Loucy (cell line): Measurements from ENCODE around the gene MOK.

Experiments used
- H2AFZ ChIP-seq: fragments of 200-600 bp; sonication (generic); 2 replicates; pipeline ENCODE4 v1.6.0; 2016; ENCODE audit warnings: antibody characterized with exemption, mild to moderate bottlenecking, low read length, moderate library complexity
- H3F3A ChIP-seq: fragments of 200-600 bp; 2 replicates; pipeline ENCODE4 v1.6.0; 2016; ENCODE audit warnings: antibody characterized with exemption, low read depth, mild to moderate bottlenecking
- H3K27me3 ChIP-seq: fragments of 200-600 bp; sonication (generic); 2 replicates; pipeline ENCODE4 v1.6.1; 2014; ENCODE audit warnings: low read length, mild to moderate bottlenecking; ENCODE audit not compliant: insufficient read depth, poor library complexity, severe bottlenecking
- H3K36me3 ChIP-seq: fragments of 200-600 bp; sonication (generic); 2 replicates; pipeline ENCODE4 v1.6.1; 2016; ENCODE audit warnings: low read length; ENCODE audit not compliant: insufficient read depth
- H3K4me1 ChIP-seq: fragments of 200-600 bp; sonication (generic); 2 replicates; pipeline ENCODE4 v1.5.1; 2014; ENCODE audit warnings: low read length, mild to moderate bottlenecking; ENCODE audit not compliant: insufficient read depth, poor library complexity, severe bottlenecking
- H3K4me2 ChIP-seq: fragments of 200-600 bp; sonication (generic); 2 replicates; pipeline ENCODE4 v1.6.0; 2014; ENCODE audit warnings: antibody characterized with exemption, low read length, low read depth, mild to moderate bottlenecking; ENCODE audit not compliant: poor library complexity, severe bottlenecking
- H3K4me3 ChIP-seq: fragments of 200-600 bp; sonication (generic); 2 replicates; pipeline ENCODE4 v1.5.1; 2014; ENCODE audit warnings: low read length, mild to moderate bottlenecking, mixed read lengths; ENCODE audit not compliant: poor library complexity, severe bottlenecking
- H3K79me2 ChIP-seq: fragments of 200-600 bp; sonication (generic); 2 replicates; pipeline ENCODE4 v1.6.1; 2014; ENCODE audit warnings: low read length; ENCODE audit not compliant: insufficient read depth
- H3K9ac ChIP-seq: fragments of 200-600 bp; sonication (generic); 2 replicates; pipeline ENCODE4 v1.6.0; 2014; ENCODE audit warnings: mild to moderate bottlenecking, low read depth, low read length, moderate library complexity; ENCODE audit not compliant: poor library complexity, severe bottlenecking
- H3K9me2 ChIP-seq: fragments of 200-600 bp; sonication (generic); replicated peaks from 2 replicates; pipeline ENCODE4 v1.6.1; 2016; ENCODE audit warnings: low read depth, low read length, mixed read lengths
- H3K9me3 ChIP-seq: fragments of 200-600 bp; sonication (generic); 2 replicates; pipeline ENCODE4 v1.6.1; 2014; ENCODE audit warnings: mild to moderate bottlenecking, antibody characterized with exemption, low read length, low read depth; ENCODE audit not compliant: insufficient read depth
- H4K20me1 ChIP-seq: fragments of 200-600 bp; sonication (generic); 2 replicates; pipeline ENCODE4 v1.6.0; 2014; ENCODE audit warnings: antibody characterized with exemption, low read length, mild to moderate bottlenecking; ENCODE audit not compliant: insufficient read depth, poor library complexity, severe bottlenecking
- EZH2phosphoT487 ChIP-seq: fragments of 200-600 bp; IDR thresholded peaks from 2 replicates; pipeline ENCODE4 v1.6.1; 2018; ENCODE audit warnings: antibody characterized with exemption, mild to moderate bottlenecking, moderate library complexity, borderline replicate concordance
- TF ChIP-seq, protein P1 (sequence below): fragments of 200-600 bp; sonication (generic); conservative IDR thresholded peaks from 2 replicates; pipeline ENCODE4 v1.5.1; 2014; ENCODE audit warnings: mild to moderate bottlenecking, antibody characterized with exemption, low read length

The MOK gene

DNA sequence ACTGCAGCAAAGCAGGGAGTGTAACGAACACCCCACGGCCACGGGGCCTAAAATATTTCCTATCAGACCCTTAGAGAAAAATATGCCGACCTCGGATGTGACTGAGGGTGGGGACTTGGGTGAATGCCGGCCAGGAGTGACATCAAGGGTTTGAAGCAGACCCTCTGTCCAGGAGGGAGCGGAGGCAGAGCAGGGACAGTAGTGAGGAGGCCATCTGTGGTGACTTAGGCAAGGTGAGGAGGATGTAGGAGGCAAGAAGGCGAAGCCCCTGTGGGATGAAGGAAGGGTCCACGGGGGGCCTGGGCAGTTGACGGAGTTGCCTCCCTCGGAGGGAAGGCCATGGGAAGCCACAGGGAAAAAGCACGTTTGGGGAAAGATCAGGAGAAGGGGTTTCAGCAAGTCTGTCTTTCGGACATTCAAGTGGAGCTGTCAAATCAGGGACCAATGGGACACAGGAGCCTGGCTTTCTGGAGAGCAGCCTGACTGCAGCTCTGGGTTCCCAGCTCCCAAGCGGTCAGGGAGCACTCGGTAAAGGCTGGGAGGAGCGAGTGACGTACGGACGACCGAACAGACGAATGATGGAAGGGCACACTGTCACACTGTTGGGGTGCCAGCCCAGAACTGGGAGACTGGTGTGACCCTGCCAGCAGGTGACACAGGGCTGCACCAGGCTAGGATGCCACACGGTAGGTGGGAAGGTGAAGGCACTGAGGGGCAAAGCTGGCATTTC lies 74.3 kb downstream of the MOK start:
- H3K9me2 ChIP-seq, result no peaks in the 10 kb centered on the region
- no peaks in the 10 kb centered on the region for H4K20me1 ChIP-seq
- TF ChIP-seq EZH2phosphoT487, result no peak
- TF ChIP-seq, protein P1, sequence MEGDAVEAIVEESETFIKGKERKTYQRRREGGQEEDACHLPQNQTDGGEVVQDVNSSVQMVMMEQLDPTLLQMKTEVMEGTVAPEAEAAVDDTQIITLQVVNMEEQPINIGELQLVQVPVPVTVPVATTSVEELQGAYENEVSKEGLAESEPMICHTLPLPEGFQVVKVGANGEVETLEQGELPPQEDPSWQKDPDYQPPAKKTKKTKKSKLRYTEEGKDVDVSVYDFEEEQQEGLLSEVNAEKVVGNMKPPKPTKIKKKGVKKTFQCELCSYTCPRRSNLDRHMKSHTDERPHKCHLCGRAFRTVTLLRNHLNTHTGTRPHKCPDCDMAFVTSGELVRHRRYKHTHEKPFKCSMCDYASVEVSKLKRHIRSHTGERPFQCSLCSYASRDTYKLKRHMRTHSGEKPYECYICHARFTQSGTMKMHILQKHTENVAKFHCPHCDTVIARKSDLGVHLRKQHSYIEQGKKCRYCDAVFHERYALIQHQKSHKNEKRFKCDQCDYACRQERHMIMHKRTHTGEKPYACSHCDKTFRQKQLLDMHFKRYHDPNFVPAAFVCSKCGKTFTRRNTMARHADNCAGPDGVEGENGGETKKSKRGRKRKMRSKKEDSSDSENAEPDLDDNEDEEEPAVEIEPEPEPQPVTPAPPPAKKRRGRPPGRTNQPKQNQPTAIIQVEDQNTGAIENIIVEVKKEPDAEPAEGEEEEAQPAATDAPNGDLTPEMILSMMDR, result no peak
- no peaks in the 10 kb centered on the region for H3K27me3 ChIP-seq
- no peak overlapping the region for H3K4me2 ChIP-seq
- H3K9ac ChIP-seq, result no peak overlapping the region
- no peaks in the 10 kb centered on the region for H3K9me3 ChIP-seq
- no peak overlapping the region for H2AFZ ChIP-seq
- H3F3A ChIP-seq, result no peaks in the 10 kb centered on the region
- H3K79me2 ChIP-seq, result no peaks in the 10 kb centered on the region
- no peak overlapping the region for H3K4me3 ChIP-seq
- H3K36me3 ChIP-seq, result no peaks in the 10 kb centered on the region
- H3K4me1 ChIP-seq, result no peaks in the 10 kb centered on the region

DNA sequence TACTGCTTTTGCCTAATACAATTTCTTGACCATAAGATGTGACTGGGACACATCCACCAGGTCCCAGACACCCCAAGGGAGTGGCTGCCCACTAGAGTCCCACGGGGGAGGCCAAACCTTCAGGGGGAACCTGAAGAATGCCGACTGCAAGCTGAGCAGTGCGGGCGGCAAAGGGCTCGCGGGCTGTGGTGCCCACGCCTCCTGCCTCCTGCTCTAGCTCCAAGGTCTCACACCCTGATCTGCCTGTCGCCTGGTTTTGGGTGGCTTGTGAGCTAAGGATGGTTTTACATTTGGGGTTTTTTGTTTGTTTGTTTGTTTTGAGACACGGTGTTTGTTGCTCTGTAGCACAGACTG lies 75.2 kb downstream of the MOK start:
- H3K36me3 ChIP-seq, result no peaks in the 10 kb centered on the region
- H3K9me3 ChIP-seq, result no peaks in the 10 kb centered on the region
- H3K79me2 ChIP-seq, result no peaks in the 10 kb centered on the region
- H3K27me3 ChIP-seq, result no peaks in the 10 kb centered on the region
- H3K4me1 ChIP-seq, result no peaks in the 10 kb centered on the region
- H3F3A ChIP-seq, result no peaks in the 10 kb centered on the region
- TF ChIP-seq EZH2phosphoT487, result no peak
- TF ChIP-seq, protein P1, result no peak
- no peak overlapping the region for H3K9ac ChIP-seq
- H4K20me1 ChIP-seq, result no peaks in the 10 kb centered on the region
- H2AFZ ChIP-seq, result no peak overlapping the region
- H3K9me2 ChIP-seq, result no peaks in the 10 kb centered on the region
- no peak overlapping the region for H3K4me3 ChIP-seq
- H3K4me2 ChIP-seq, result no peak overlapping the region

DNA sequence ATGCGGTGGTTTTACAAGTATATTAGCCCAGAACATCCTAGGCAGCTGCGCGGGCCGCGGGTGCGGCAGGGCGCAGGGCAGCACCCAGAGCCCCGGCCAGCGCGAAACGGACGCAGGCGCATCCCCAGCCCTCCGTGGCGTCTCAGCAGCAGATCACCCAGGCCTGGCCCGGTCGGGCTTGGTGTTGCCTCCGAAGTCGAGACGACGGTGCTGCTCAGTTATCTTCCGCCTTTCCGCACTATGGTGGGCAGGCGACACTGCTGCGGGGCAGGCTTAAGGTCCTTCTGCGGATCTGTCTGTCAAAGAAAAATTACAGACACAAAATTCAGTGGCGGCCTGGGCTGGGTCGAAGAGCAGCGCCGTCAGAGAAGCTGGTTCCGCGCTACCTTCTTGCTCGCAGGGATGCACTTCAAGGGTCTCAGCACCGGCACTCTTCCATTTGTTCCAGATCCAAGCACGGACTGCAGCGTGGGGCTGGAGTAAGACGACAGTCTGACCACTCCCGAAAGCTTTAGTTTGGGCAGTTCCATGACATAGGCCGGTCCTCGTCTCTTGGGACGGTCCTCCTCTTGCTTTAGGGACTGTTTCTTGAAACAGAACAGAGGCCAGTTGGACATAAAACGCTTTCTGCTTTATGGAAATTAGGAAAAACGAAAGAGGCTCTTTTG lies 75.8 kb downstream of the MOK start:
- Histone ChIP-seq H2AFZ (no peak overlapping the region), H3K79me2 (no peaks in the 10 kb centered on the region), H3F3A (no peaks in the 10 kb centered on the region), H3K36me3 (no peaks in the 10 kb centered on the region), H3K4me1 (no peaks in the 10 kb centered on the region), H3K4me3 (no peak overlapping the region), H4K20me1 (no peaks in the 10 kb centered on the region), H3K27me3 (no peaks in the 10 kb centered on the region), H3K9me3 (no peaks in the 10 kb centered on the region), H3K4me2 (no peak overlapping the region), H3K9ac (no peak overlapping the region), H3K9me2 (no peaks in the 10 kb centered on the region)
- no peak for TF ChIP-seq EZH2phosphoT487
- TF ChIP-seq, protein P1, result no peak
